NCI-H446 treated with DMSO at 0.1 percent for 48 hours (cell line): ENCODE data around the gene DEPDC5.

ENCODE experiments used
- DNase-seq: peaks from one replicate; lab custom pipeline; 2025; lab: John Stamatoyannopoulos, UW

Gene DEPDC5

DNA sequence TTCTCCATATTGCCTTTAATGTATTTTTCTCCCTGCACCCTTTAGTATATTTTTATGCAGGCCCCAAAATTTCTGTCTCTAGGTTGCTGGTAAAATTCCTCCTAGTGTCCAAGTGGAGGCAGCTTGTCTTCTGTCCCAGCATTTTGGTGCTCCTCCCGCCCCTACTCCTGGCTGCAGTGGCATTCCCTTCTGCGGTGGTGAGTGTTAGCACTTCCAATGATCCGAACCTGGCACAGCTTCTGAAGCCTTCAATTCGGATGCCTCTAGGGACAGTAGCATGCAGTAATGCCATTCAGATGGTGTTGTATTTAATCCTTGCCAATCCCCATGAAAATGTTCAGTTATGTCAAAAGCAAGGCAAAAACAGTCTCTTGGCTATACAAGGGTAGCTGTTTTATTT is 196.4 kb downstream of the DEPDC5 start:
- peak; percentile 74 for DNase-seq

DNA sequence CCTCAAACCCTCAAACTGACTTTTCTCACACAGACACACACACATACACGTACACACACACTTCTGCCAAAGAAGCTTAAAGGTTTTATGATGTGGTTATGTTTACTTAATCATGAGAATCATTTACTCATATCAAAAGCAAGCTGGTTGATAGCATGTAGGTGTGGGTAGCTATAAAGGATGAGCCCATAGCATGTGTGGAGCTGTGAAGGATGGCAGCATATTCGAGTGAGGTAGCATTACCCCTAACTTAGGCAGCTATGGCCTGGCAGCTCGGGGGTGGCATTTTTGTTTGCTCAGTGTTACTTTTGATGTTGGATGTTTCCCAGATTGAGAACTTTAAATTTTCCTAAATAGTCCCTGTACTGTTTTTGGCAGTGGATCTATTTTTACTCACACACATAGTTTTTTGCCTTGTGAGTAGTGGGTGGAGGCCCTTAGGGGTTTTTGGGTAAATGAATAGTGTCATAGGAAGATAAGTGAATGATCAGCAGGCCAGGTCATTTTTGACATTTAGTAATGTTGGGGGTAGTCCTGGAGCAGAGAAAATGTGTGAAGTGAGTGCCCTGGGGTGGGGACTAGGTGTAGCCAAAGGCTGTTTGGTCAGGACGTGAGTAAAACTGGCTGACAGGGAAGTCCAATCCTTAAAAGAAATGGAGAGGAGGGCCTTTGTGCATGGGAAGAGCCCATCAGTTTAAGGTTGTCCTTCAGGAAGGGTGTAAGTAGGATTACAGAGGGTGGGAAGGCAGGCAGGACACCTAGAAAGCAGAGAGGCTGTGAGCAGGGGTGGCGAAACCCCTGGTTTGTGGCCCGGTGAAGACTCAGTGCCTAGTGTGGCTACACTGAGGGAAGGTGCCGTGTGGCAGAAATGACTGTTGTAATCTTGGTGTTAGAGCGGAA is 197.6 kb downstream of the DEPDC5 start:
- DNase-seq: no peak

DNA sequence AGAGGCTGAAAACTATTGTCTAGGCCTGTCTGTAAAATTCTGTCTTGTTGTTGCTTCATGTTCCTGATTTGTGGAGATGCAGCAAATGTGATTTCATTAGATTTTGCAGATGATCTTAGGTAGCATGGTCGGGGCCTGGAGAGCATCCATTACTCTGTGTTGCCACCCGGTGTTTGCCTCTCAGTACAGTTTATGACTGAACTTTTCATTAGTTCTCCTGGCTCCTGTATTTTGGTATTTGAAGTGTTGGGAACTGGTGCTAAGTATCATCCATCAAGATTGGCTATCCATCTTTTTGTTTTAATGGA is 198.2 kb downstream of the DEPDC5 start:
- DNase-seq: no peak

- DNase-seq: peak; percentile 43
Observed at GRCh38 chr22:31952472-31952871, 198.7 kb downstream of the DEPDC5 start.

DNA sequence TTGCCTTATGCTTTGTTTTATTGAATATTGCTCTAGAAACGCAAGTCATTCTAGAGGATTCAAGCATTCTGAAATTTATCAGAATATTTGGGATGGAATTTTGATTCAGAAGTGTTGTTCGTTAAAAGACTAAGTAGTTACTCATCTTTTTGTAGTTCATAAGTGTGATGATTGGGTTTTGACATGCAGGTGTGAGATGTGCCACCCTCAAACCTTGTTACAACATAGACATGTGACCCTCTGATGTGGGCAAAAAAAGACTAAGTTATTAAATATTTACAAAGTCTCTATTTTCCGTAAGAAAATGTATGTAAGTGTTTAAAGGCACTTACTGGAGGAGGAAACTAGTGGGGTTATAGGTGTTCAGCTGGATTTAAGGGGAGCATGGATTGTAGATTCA is 199.4 kb downstream of the DEPDC5 start:
- DNase-seq: no peak

DNA sequence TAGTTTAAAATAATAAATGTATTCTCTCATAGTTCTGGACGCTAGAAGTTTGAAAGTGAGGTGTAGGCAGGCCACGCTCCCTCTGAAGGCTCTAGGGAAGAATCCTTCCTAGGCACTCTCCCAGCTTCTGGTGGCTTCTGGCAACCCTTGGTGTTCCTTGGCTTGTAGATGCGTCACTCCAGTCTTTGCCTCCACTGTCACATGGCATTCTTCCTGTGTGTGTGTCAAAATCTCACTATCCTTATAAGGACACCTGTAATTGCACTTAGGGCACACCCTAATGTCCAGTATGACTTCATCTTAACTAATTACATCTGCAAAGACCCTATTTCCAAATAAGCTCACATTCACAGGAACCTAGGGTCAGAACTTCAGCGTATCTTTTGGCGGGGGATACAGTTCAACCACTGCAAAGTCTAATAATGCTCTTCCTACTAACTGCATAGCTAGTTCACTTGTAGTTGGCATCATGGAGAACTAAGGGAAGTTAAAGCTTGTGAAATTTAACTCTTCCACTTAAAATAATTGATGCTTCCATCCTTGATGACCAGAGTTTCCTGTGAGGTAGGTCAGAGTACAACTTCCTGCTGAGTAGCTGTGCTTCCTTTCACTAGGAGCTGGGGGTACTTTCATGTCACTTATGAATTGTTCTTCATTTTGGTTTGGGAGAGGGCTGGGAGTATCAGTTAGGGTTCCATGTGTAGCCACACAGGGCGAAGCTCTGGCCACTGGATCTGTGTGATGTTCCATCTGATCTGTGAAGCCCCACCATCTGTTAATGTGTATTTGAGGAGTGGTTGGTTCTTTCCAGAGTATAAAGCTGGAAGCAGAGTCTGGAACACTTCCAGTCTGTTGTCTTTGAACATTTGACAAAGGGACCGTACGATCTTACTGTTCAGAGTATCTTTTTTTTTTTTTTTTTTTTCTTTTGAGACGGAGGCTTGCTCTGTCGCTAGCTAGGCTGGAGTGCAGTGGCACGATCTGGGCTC is 201.0 kb downstream of the DEPDC5 start:
- peak; percentile 33 for DNase-seq

- DNase-seq: no peak
Observed at GRCh38 chr22:31956360-31956759, 202.5 kb downstream of the DEPDC5 start.
